ENCODE data around the gene ZNF664.
"Not testable (repeated sequence)": the region's sequence is repeated elsewhere in the genome, so short reads cannot be mapped to it uniquely, and the experiment has no call there.

The ZNF664 gene

GRCh38 chr12:123941624-123942237 is 31.3 kb upstream of the ZNF664 start:
- no peak for DNase-seq (ENCODE audit: low read depth in 1 of 2, low spot score in 1 of 2)

GRCh38 chr12:123942238-123942653 is 30.8 kb upstream of the ZNF664 start:
- no peak for DNase-seq (ENCODE audit: low read depth in 1 of 2, low spot score in 1 of 2)

GRCh38 chr12:123942911-123943648 is 29.9 kb upstream of the ZNF664 start:
- DNase-seq (ENCODE audit: low read depth in 1 of 2, low spot score in 1 of 2), result no peak

- no peak for DNase-seq (ENCODE audit: low read depth in 1 of 2, low spot score in 1 of 2)
Measured at GRCh38 chr12:123943816-123944215, 29.2 kb upstream of the ZNF664 start.

GRCh38 chr12:123944696-123945095 is 28.3 kb upstream of the ZNF664 start:
- no peak for DNase-seq (ENCODE audit: low read depth in 1 of 2, low spot score in 1 of 2)

GRCh38 chr12:123945287-123946151 is 27.5 kb upstream of the ZNF664 start:
- DNase-seq (ENCODE audit: low read depth in 1 of 2, low spot score in 1 of 2), result no peak

GRCh38 chr12:123946152-123946515 is 26.9 kb upstream of the ZNF664 start:
- DNase-seq (ENCODE audit: low read depth in 1 of 2, low spot score in 1 of 2), result no peak

- DNase-seq (ENCODE audit: low read depth in 1 of 2, low spot score in 1 of 2), result not testable (repeated sequence)
Measured at GRCh38 chr12:123946516-123947505, 26.2 kb upstream of the ZNF664 start.

- not testable (repeated sequence) for DNase-seq (ENCODE audit: low read depth in 1 of 2, low spot score in 1 of 2)
Measured at GRCh38 chr12:123947531-123947930, 25.5 kb upstream of the ZNF664 start.

GRCh38 chr12:123948401-123948795 is 24.6 kb upstream of the ZNF664 start:
- DNase-seq (ENCODE audit: low read depth in 1 of 2, low spot score in 1 of 2), result no peak

GRCh38 chr12:123948796-123949769 is 23.9 kb upstream of the ZNF664 start:
- DNase-seq (ENCODE audit: low read depth in 1 of 2, low spot score in 1 of 2), result no peak

- no peak for DNase-seq (ENCODE audit: low read depth in 1 of 2, low spot score in 1 of 2)
Measured at GRCh38 chr12:123949770-123950165, 23.2 kb upstream of the ZNF664 start.

GRCh38 chr12:123950476-123951349 is 22.3 kb upstream of the ZNF664 start:
- DNase-seq (ENCODE audit: low read depth in 1 of 2, low spot score in 1 of 2), result no peak

- DNase-seq (ENCODE audit: low read depth in 1 of 2, low spot score in 1 of 2), result no peak
Measured at GRCh38 chr12:123951467-123951866, 21.5 kb upstream of the ZNF664 start.

GRCh38 chr12:123952037-123952436 is 21.0 kb upstream of the ZNF664 start:
- DNase-seq (ENCODE audit: low read depth in 1 of 2, low spot score in 1 of 2), result no peak

GRCh38 chr12:123954647-123955350 is 18.2 kb upstream of the ZNF664 start:
- no peak for DNase-seq (ENCODE audit: low read depth in 1 of 2, low spot score in 1 of 2)

- no peak for DNase-seq (ENCODE audit: low read depth in 1 of 2, low spot score in 1 of 2)
Measured at GRCh38 chr12:123956249-123956648, 16.8 kb upstream of the ZNF664 start.

- no peak for DNase-seq (ENCODE audit: low read depth in 1 of 2, low spot score in 1 of 2)
Measured at GRCh38 chr12:123957196-123957595, 15.8 kb upstream of the ZNF664 start.

Measured in activated T-helper 1 cell treated with anti-CD3 and anti-CD28 coated beads, Interleukin-2, amount 50 U/mL, for 16 hours (primary cell).